ENCODE results near the gene CFAP410. TPM values are rescaled to one million over a fixed set of nuclear protein-coding genes. Genes with fewer than 3 reads are reported as not detected.

The CFAP410 gene
- total RNA-seq, 1 experiment from 2014 or later, result 8.6 TPM

DNA sequence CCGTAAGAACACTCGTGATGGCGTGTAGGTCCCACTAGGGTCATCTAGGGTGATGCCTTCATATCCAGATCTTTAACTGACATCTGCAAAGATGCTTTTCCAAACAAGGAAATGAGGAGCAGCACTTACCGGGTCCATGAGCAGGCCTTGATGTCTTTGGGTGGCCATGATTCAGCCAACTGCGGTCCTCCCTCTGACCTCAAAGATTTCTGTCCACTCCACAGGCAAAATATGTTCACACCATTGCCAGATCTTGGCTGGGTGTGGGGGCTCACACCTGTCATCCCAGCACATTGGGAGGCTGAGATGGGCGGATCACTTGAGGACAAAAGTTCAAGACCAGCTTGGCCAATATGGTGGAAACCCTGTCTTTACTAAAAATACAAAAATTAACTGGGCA, 32.4 kb upstream of the CFAP410 start:
- CTCF ChIA-PET, result no interaction called here
- intact Hi-C loops (cut with micrococcal nuclease; ENCODE audit: unreplicated experiment), result no loop called here
- no peaks in the 10 kb centered on the region for H3K9me3 Mint-ChIP-seq (ENCODE audit: low read depth, unreplicated experiment)
- H3K27me3 Mint-ChIP-seq (ENCODE audit: unreplicated experiment), result peaks cover 81% of the 10 kb centered on the region
- peak overlapping the region; percentile 31 for H3K4me3 Mint-ChIP-seq (ENCODE audit: low read depth, unreplicated experiment)
- no TSS peak for BruUV-seq (replicated peaks)
- no peaks in the 10 kb centered on the region for H3K4me1 Mint-ChIP-seq (ENCODE audit: low read depth, unreplicated experiment)
- H3K36me3 Mint-ChIP-seq (ENCODE audit: insufficient read depth, unreplicated experiment), result peaks cover 4% of the 10 kb centered on the region
- TF ChIP-seq, protein P1, sequence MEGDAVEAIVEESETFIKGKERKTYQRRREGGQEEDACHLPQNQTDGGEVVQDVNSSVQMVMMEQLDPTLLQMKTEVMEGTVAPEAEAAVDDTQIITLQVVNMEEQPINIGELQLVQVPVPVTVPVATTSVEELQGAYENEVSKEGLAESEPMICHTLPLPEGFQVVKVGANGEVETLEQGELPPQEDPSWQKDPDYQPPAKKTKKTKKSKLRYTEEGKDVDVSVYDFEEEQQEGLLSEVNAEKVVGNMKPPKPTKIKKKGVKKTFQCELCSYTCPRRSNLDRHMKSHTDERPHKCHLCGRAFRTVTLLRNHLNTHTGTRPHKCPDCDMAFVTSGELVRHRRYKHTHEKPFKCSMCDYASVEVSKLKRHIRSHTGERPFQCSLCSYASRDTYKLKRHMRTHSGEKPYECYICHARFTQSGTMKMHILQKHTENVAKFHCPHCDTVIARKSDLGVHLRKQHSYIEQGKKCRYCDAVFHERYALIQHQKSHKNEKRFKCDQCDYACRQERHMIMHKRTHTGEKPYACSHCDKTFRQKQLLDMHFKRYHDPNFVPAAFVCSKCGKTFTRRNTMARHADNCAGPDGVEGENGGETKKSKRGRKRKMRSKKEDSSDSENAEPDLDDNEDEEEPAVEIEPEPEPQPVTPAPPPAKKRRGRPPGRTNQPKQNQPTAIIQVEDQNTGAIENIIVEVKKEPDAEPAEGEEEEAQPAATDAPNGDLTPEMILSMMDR (IDR thresholded peaks at IDR 0.05; ENCODE audit: unreplicated experiment), result no peak
- H3K27ac Mint-ChIP-seq (ENCODE audit: unreplicated experiment), result no peak overlapping the region
- no peak for DNase-seq

DNA sequence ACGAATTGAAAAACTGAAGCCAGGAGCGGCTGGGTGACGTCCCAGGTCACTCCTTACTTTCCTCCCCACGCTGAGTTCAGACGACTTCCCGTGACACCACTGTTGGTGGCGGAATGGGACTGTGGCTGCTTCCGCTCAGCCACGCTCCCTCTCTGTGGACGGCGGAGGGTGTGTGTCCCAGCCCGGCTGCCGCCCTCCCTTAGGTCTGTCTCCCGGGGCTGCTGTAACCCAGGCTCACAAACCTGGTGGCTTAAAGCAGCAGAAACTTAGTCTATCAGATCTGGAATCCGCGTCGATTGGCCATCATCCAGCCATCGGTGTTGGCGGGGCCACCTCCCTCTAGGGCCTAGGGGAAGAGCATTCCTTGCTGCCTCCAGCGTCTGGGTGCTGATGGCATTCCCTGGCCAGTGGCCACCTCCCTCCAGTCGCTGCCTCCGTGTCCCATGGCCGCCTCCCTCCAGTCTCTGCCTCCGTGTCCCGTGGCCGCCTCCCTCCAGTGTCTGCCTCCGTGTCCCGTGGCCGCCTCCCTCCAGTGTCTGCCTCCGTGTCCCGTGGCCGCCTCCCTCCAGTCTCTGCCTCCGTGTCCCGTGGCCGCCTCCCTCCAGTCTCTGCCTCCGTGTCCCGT, 31.7 kb upstream of the CFAP410 start:
- Mint-ChIP-seq H3K36me3 (ENCODE audit: insufficient read depth, unreplicated experiment) (peaks cover 4% of the 10 kb centered on the region), H3K4me3 (ENCODE audit: low read depth, unreplicated experiment) (peak overlapping the region; percentile 31), H3K9me3 (ENCODE audit: low read depth, unreplicated experiment) (no peaks in the 10 kb centered on the region), H3K4me1 (ENCODE audit: low read depth, unreplicated experiment) (no peaks in the 10 kb centered on the region), H3K27me3 (ENCODE audit: unreplicated experiment) (peaks cover 74% of the 10 kb centered on the region), H3K27ac (ENCODE audit: unreplicated experiment) (no peak overlapping the region)
- intact Hi-C loops (cut with micrococcal nuclease; ENCODE audit: unreplicated experiment), result no loop called here
- no peak for DNase-seq
- CTCF ChIA-PET, result no interaction called here
- BruUV-seq (replicated peaks), result no TSS peak
- TF ChIP-seq, protein P1 (IDR thresholded peaks at IDR 0.05; ENCODE audit: unreplicated experiment), result no peak

DNA sequence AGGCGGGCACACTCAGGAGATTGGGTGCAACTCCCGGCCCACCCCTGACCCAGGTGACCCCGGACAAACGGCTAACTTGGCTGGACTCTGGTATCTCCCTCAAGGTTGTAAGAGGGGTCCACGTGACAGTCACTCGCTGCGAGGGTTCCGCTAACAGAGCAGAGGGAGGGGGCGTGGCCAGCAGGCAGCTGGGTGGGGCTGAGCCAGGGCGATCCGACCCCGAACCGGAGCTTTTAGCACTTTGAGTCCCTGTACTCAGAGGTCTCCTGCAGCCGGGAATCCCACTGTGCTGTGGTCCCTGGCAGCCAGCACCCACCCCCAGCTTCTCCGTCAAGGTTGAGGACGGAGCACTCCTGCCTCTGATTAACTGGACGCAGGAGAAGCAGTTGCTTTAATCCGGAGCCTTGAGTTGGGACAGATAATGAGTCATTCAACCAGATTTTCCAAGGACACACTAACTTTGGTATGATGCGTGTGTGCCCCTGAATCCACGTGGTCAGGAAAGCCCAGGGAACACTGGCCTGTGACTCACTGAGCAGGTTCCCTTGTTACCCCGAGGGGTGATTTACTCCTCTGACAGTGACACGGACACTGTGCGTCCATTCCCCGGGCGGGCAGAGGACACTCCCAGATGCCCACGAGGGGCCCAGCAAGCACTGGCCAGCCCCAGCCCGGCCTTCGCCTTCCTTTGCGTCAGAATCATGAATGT, 31.0 kb upstream of the CFAP410 start:
- CTCF ChIA-PET, result no interaction called here
- peak; percentile 21 for DNase-seq
- no peaks in the 10 kb centered on the region for H3K9me3 Mint-ChIP-seq (ENCODE audit: low read depth, unreplicated experiment)
- TF ChIP-seq, protein P1 (IDR thresholded peaks at IDR 0.05; ENCODE audit: unreplicated experiment), result no peak
- no peak overlapping the region for H3K4me3 Mint-ChIP-seq (ENCODE audit: low read depth, unreplicated experiment)
- H3K4me1 Mint-ChIP-seq (ENCODE audit: low read depth, unreplicated experiment), result no peaks in the 10 kb centered on the region
- intact Hi-C loops (cut with micrococcal nuclease; ENCODE audit: unreplicated experiment), result no loop called here
- no peak overlapping the region for H3K27ac Mint-ChIP-seq (ENCODE audit: unreplicated experiment)
- H3K27me3 Mint-ChIP-seq (ENCODE audit: unreplicated experiment), result peaks cover 67% of the 10 kb centered on the region
- H3K36me3 Mint-ChIP-seq (ENCODE audit: insufficient read depth, unreplicated experiment), result no peaks in the 10 kb centered on the region
- BruUV-seq (replicated peaks), result no TSS peak

DNA sequence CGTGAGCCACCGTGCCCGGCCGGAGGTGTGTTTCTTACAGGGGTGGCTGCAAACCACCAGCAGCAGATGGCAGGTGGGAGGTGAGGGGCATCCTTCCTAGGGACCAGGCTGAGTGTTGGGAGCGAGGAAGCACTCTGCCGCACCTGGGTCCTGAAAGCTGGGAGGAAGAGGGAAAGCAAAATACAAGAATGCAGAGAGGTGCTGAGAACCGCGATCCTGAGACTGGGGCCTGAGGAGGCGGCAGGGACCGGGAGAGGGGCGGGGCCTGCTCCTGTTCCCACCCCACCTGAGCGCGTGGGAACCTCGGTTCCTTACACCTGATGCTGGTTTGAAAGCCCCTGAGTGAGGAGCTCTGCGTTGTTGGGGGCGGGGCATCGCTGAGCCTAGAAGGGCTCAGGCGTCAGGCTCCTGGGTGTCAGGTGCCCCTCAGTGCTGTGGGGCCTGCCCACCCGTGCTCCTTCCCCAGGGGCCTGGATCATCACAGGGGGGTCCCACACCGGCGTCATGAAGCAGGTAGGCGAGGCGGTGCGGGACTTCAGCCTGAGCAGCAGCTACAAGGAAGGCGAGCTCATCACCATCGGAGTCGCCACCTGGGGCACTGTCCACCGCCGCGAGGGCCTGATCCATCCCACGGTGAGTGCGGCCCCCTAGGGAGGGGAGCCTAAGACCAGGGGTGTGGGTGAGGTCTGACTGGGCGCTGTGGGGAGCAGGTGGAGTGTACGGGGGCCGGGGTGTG, 29.7 kb upstream of the CFAP410 start:
- BruUV-seq (replicated peaks), result no TSS peak
- CTCF ChIA-PET, result no interaction called here
- peaks cover 67% of the 10 kb centered on the region for H3K27me3 Mint-ChIP-seq (ENCODE audit: unreplicated experiment)
- intact Hi-C loops (cut with micrococcal nuclease; ENCODE audit: unreplicated experiment), result no loop called here
- peak overlapping the region; percentile 14 for H3K4me3 Mint-ChIP-seq (ENCODE audit: low read depth, unreplicated experiment)
- H3K4me1 Mint-ChIP-seq (ENCODE audit: low read depth, unreplicated experiment), result no peaks in the 10 kb centered on the region
- no peak overlapping the region for H3K27ac Mint-ChIP-seq (ENCODE audit: unreplicated experiment)
- no peak for DNase-seq
- TF ChIP-seq, protein P1 (IDR thresholded peaks at IDR 0.05; ENCODE audit: unreplicated experiment), result no peak
- no peaks in the 10 kb centered on the region for H3K36me3 Mint-ChIP-seq (ENCODE audit: insufficient read depth, unreplicated experiment)
- no peaks in the 10 kb centered on the region for H3K9me3 Mint-ChIP-seq (ENCODE audit: low read depth, unreplicated experiment)

All from Calu3 (cell line).